Activated CD4-positive, alpha-beta T cell treated with anti-CD3 and anti-CD28 coated beads, Interleukin-2, amount 50 U/mL, for 24 hours (primary cell): ENCODE measurements around the gene JARID2.
"Not testable (repeated sequence)": the region's sequence is repeated elsewhere in the genome, so short reads cannot be mapped to it uniquely, and the experiment has no call there.

Experiments
- DNase-seq, 2 donors: peaks; one replicate each; pipeline ENCODE4 v3.0.0-alpha.2; 2020; ENCODE audit warnings: low read depth in 1 of 2, low spot score in 1 of 2

The JARID2 gene

DNA sequence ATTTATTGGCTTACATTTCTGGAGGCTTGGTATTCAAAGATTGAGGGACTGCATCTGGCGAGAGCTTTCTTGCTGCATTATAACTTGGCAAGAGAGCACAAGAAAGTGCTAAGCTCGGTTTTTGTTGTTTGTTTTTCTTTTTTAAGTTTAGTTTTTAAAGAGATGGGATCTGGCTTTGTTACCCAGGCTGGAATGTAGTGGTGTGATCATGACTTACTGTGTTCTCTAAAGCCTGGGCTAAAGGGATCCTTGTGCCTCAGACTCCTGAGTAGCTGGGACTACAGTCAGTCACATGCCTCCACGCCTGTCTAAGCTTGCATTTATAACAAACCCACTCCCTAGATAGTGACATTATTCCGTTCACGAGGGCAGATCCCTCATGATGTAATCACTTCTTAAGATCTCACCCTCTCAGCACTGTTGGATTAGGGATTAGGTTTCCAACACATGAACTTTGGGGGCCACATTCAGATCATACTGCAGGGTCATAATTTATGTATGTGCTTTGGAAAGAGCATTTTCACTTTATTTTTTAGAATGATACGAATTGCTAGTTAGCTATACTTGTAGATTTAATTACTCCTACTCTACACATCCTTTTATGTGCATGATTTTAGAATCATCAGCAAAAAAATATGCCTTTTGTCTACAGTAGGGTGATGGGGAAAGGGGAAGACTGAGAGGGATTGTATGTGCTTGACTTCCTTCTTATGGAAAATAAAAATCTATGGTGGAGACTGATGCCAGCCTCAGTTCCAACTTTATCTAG lies 167.8 kb downstream of the JARID2 start:
- no peak for DNase-seq

DNA sequence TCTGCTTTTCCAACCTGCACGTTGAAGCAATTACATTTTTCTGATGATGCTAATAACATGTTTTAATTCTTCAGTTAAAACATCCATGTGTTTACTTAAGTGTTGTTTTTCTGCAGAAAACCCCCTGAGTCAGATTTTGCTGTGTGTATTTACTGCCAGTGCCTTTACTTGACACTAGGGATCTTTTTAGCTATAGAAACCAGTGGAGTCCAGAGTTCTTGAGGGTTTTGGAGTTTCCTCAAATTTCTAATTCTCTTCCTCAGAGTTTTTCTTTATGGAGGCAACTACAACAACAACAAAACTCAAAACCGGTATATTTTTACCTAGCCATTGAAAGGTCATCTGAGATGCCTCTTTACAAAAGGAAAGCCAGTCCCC lies 168.4 kb downstream of the JARID2 start:
- no peak for DNase-seq

GRCh38 chr6:15415622-15416021 lies 169.8 kb downstream of the JARID2 start:
- DNase-seq = not testable (repeated sequence)

GRCh38 chr6:15416932-15417509 lies 171.2 kb downstream of the JARID2 start:
- no peak for DNase-seq

DNA sequence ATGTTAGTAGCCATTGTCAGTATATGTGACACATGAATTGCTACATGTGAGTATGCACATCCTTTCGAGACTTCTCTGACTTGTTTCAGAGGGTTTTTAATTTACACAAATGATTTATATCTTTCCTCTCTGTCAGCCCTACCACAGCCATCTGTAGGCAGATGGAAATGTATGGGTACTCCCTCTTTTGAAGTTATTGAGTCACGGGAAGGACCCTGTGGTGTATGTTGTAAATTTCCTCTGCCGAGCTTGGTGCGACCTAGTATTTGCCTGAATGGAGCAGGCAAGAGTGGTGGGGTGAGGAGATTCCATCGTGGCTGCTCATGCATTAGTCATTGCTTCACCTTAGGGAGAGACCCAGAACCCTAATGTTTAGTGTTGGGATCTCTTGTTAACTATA lies 171.9 kb downstream of the JARID2 start:
- DNase-seq = peak in 1 of 2 donors; percentile 48

- DNase-seq = no peak
These were observed 173.6 kb downstream of the JARID2 start for GRCh38 chr6:15419493-15419892.

DNA sequence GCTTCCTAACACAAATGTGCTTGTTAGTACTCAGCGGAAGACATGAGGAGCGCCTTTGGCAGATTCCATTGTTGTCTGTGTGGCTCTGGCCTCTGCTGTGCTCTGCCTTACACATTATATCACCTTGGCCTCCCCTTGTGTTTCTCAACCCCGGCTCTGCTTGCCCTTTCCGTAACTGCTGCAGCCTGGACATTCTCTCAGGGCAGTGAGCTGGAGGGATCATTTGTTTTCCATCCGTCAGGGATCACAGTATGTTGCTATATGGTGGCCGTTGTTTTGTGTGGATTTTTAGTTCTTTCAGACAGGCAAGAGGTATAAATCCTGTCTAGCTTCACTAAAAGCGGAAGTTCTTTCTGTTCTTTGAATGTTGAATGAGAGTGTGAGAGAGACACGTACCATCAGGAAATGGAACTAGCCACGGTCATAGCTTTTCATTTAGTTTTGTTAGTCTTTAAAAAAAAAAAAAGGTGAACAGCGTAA lies 175.1 kb downstream of the JARID2 start:
- DNase-seq = no peak

GRCh38 chr6:15421945-15422733 lies 176.3 kb downstream of the JARID2 start:
- no peak for DNase-seq

- no peak for DNase-seq
These were observed 177.6 kb downstream of the JARID2 start for GRCh38 chr6:15423286-15423993.

GRCh38 chr6:15425947-15426346 lies 180.1 kb downstream of the JARID2 start:
- DNase-seq = no peak

GRCh38 chr6:15426395-15426794 lies 180.5 kb downstream of the JARID2 start:
- no peak for DNase-seq

DNA sequence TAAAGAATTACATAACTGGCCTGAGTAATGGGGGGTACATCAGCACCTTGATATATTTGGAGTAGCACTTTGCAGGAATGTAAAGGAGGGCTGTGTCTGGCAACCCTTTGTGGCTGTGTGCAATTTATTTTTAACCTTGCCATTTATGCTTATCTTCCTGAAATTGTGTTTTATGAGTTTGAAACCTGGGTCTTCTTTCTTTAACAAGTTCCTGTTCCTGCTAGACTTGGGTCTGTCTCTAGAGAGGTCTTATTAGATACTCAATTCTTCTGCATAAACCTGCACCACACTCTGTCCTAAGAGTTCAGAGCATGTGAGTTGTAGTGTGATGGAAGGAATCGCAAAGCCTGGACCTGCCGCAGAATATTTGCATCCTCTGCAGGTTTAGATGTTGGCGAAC lies 181.0 kb downstream of the JARID2 start:
- no peak for DNase-seq

DNA sequence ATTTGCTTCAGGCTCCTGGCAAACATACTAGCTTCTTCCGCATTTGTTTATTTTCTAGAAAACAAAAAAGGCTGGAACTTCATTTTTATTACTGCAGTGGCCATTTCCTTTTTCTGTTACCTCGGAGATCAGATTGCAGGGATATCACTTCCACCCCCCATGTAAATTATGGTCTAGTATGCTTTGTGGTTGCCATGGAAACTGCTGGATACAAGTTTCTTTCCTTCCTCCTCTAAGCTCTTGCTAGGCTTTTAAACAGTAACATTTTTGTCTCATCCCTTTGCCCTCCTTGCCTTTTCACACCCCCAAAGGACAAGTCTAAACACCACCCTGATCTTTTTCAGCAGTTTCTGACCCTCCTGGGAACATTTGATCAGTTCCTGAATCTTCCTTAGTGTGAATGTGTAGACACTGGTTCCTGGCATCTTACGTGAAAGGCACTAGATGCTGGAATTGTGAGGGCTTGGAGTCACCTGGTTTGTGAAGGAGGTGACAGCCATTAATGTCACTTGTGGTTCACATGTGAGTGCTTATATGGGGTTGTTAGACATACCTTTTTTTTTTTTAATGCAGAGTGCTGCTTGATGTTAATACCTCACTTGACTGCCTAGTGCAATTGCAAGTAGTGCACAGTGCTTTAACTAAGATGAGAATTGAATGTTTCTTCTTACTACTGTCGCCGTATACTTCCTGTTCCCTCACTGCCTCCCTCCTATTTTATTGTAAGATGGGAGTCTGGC lies 181.6 kb downstream of the JARID2 start:
- DNase-seq = no peak

DNA sequence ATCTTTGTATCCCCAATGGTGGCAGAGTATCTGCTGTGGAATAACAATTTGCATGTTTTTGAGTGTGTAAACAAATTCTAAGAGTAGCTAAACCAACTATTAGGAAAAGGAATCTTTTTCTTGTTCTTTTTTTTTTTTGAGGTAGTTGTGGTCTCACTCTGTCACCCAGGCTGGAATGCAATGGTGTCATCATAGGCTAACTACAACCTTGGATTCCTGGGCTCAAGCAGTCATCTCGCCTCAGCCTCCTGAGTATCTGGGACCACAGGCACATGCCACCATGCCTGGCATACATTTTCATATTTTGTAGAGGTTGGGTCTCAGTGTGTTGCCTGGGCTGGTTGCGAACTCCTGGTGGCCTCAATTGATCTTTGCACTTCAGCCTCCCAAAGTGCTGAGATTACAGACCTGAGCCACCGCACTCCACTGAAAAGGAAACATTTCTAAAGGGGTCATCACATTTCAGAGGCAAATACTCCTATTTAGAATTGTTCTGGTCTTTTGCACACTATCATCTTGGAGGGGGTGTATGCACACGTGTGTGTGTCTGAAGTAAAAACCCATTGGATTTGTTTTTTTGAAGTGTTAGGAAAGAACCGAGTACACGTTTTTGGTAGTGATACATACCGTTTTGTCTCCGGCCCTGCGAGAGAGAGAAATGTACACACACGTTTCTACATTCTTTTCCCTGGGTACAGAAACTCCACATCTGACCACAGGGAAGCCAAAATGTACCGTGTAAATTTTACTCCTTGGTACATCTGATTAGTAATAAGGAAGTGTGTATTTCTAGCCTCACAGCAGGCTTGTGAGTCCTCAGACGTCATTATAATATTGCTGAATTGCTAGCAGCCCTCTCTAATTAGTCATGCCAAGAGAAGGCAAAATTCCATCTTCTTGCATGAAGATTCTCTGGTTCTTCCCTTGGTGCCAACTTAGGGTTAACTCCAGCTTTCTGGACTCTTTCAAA lies 183.6 kb downstream of the JARID2 start:
- DNase-seq = no peak

GRCh38 chr6:15430186-15430585 lies 184.3 kb downstream of the JARID2 start:
- DNase-seq = no peak

GRCh38 chr6:15430931-15431405 lies 185.1 kb downstream of the JARID2 start:
- DNase-seq = no peak

GRCh38 chr6:15431762-15432483 lies 186.1 kb downstream of the JARID2 start:
- no peak for DNase-seq

DNA sequence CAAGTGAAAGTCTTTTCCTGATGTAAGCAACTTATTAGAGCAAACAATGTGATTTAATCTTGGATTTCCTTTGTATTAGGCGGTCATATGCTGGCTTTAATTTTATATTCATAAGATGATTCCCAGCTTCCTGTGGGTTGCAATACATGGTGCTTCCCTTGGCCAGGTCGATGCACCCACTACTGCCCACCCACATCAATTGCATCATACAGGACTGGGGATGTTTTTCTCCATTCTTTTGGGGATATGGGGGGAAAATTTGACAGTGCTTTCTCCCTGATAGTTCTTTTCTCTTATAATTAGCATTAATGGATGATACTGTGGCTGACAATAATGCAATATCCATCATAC lies 187.6 kb downstream of the JARID2 start:
- DNase-seq = no peak

GRCh38 chr6:15434263-15434662 lies 188.4 kb downstream of the JARID2 start:
- no peak for DNase-seq
